Effector CD4-positive, alpha-beta T cell (primary cell): ENCODE data around the gene THUMPD3.

ENCODE experiments used
- DNase-seq: peaks from one replicate; pipeline ENCODE4 v3.0.0-alpha.2; 2020

THUMPD3 gene

DNA sequence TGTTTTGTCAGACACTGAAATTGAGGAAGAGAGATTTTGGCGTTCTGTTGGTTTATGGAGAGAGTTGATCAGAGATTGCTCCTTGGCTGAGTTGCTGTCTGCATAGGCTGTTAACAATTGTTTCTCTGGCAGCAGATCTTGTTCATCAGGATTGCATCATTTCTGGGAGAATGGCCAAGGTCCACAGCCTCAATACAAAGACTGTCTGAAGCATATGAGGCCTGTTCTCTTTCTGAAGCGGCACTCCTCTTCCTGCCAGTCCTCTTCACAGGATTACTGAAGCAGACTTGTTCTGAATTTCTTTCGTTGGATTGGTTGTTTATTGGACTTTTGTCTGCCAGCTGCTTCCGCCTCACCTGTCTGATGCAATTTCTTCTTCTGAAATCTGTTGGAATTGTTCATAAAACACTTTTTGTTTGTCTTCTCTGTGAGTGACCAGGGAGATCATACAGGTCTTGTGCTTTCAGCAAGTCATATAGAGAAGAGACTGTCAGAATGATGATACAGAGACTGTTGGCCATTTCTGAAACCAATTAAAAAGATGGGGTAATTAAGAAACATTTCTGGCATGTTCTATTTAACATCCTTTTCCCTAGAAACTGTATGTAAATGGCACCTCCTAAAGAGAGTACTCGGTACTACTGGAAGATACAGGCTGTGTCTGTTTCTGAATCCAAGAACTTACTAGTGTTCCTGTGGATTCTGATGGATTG, 60.0 kb downstream of the THUMPD3 start:
- DNase-seq: no peak

DNA sequence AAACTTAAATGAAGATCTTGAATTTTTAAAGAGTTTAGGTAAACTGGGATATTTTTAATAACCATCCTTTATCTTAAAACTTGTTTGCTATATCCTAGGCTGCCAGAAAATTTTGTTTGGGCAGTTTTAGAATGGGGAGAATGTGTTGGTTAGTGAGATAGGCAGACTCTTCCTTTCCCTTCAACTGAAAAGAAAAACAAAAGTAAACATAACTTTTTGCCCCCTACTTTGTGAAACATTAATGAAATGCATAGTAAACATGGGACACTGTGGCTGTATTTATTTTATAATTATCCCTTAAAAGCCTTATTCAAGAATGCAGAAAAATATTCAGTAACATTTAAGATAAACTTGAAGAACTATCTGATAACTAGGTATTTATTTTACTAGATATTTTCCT, 65.6 kb downstream of the THUMPD3 start:
- DNase-seq: no peak

DNA sequence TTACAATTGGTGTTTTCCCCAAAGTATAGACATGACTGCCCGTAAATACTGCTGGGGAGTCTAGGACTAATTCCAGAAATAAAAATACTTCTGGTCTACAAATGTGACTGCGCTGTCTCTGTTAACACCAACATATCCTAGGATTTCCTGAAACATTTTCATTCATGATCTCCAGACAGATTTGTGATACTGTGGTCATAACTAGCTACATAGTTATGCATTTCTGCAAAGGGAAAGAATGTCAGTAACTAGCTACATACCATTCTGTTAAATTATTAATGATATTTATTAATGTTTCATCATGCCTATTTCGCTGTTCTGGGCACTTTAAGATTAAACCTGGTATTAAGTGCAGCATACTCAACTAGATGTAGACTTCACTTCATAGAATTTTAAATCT, 67.9 kb downstream of the THUMPD3 start:
- no peak for DNase-seq

DNA sequence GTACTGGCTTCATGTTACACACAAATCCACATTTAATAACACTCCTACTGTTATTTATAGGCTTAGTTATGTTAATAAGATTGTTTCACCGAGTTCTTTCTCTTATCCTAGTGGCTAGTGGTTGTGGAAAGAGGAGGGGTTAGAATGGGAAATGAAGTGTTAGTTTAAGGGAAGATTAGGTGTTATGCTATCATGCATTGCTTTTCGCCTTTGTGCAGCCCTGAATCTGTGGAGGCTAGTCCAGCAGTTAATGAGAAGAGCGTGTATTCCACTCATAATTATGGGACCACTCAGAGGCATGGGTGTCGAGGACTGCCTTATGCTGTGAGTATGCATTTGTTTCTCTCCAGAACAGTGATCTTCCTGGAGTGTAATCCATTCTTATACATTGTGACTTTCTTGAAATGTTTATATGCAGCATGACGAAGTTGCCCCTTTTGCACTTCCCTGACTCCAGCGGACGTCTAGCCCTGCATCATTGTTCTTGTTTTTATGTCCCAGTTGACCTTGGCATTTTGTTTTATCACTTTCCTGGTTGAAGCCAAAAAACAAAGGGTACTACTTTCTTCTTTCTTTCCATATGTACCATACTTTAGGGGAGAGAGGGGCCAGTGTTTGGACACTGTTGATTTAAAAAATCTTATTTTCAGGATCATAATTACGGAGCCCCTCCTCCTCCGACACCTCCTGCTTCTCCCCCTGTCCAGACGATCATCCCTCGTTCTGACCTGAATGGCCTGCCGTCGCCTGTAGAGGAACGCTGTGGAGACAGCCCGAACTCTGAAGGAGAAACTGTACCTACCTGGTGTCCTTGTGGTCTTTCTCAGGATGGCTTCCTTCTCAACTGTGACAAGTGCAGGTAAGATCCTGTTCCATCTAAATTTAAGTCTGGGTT, 71.0 kb downstream of the THUMPD3 start:
- DNase-seq: no peak

DNA sequence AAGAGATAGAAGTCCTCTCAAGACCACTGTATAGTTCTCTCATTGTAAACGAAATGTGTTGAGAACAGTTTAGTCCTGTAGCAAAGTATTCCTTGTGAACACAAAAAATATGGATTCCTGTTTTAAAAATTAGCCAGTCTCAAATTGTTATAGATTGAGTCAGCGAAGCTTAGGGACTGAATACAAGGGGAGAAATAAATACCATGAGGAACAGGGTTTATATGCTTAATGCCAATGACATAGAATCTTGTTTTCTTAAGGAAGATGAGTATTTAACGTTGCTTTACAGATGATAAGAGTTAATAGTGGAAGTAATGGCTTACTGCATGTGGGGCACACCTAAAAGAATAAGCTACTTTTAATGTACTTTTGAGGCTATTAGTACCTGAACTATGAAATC, 72.5 kb downstream of the THUMPD3 start:
- DNase-seq: no peak
